ENCODE measurements around the gene COL16A1. TPM values are rescaled to one million over a fixed set of nuclear protein-coding genes. Genes with fewer than 3 reads are reported as not detected.

COL16A1 gene
- total and polyA plus RNA-seq, 2 of the 13 experiments (the other 11 are each of a cell fraction or from before 2014, with no cell fraction given), result 4.3 to 12.2 TPM

- no TSS peak for BruUV-seq (replicated peaks)
- 80% methylated on average over 7 of the region's 11 CpGs for WGBS (ENCODE audit: low lambda C conversion rate)
These were observed 35.4 kb downstream of the COL16A1 start for GRCh38 chr1:31668303-31668883.

More at GRCh38 chr1:31668303-31668883, 35.4 kb downstream of the COL16A1 start:
- Histone ChIP-seq H3K9ac (ENCODE audit: insufficient read depth, low read depth, low read length) (no peak overlapping the region), H3K27me3 (ENCODE audit: control insufficient read depth in 1 of 2, insufficient read depth in 2 of 2, low read length in 2 of 2) (no peaks in the 10 kb centered on the region), H3K4me3 (replicated peaks in 1 of 3; ENCODE audit: insufficient read depth in 1 of 3, low read depth in 2 of 3, low read length in 3 of 3) (no peak overlapping the region), H3K4me2 (ENCODE audit: low read depth, low read length) (no peak overlapping the region), H2AFZ (ENCODE audit: low read length) (no peak overlapping the region), H3K4me1 (ENCODE audit: insufficient read depth, low read length) (peaks cover 10% of the 10 kb centered on the region), H3K9me3 (ENCODE audit: low read length) (no peaks in the 10 kb centered on the region), H4K20me1 (ENCODE audit: insufficient read depth, low read length) (no peaks in the 10 kb centered on the region), H3K36me3 (replicated peaks in 1 of 2; ENCODE audit: control insufficient read depth in 1 of 2, insufficient read depth in 2 of 2, low read length in 2 of 2) (no peaks in the 10 kb centered on the region), H3K27ac (ENCODE audit: extremely low read length, insufficient read depth, low read length) (no peak overlapping the region), H3K79me2 (ENCODE audit: insufficient read depth, low read length) (no peaks in the 10 kb centered on the region)
- ATAC-seq, result no peak
- in situ Hi-C loops (cut with HindIII; ENCODE audit: extremely low pct_ligation_motif_present, low pct_unique_long_range_greater_than_20kb) (loop anchor here (5.0 kb wide), 2 partner anchors 34 to 119 kb away; partner anchors contain the start of gene COL16A1), intact Hi-C loops (cut with micrococcal nuclease; ENCODE audit: unreplicated experiment) (no loop called here)
- no peak for DNase-seq (ENCODE audit: low spot score)
- POLR2A ChIA-PET, result no interaction called here
- CTCF ChIA-PET (ENCODE audit: low intra/inter-chr PET ratio, low total read pairs), result no interaction called here
- TF ChIP-seq PHF20 (CRISPR knock-in tag; IDR thresholded peaks at IDR 0.05) (no peak), HOXD1 (CRISPR knock-in tag; IDR thresholded peaks at IDR 0.05) (no peak), NFIB (CRISPR knock-in tag; IDR thresholded peaks at IDR 0.05; ENCODE audit: borderline replicate concordance) (no peak), WIZ (CRISPR knock-in tag; IDR thresholded peaks at IDR 0.05) (no peak), ZNF292 (CRISPR knock-in tag; IDR thresholded peaks at IDR 0.05; ENCODE audit: borderline replicate concordance, low read depth) (no peak), JDP2 (CRISPR knock-in tag; IDR thresholded peaks at IDR 0.05; ENCODE audit: borderline replicate concordance) (no peak), MED13 (CRISPR knock-in tag; IDR thresholded peaks at IDR 0.05) (no peak), UBTF (CRISPR knock-in tag; IDR thresholded peaks at IDR 0.05) (no peak), ZNF496 (CRISPR knock-in tag; IDR thresholded peaks at IDR 0.05; ENCODE audit: insufficient replicate concordance) (no peak), FOXJ3 (CRISPR knock-in tag; IDR thresholded peaks at IDR 0.05; ENCODE audit: borderline replicate concordance) (no peak), ZNF441 (CRISPR knock-in tag; IDR thresholded peaks at IDR 0.05; ENCODE audit: borderline replicate concordance) (no peak), ZNF253 (CRISPR knock-in tag; IDR thresholded peaks at IDR 0.05; ENCODE audit: borderline replicate concordance) (no peak), ZMAT5 (CRISPR knock-in tag; IDR thresholded peaks at IDR 0.05; ENCODE audit: borderline replicate concordance, low read depth) (no peak), KLF16 (CRISPR knock-in tag; IDR thresholded peaks at IDR 0.05) (no peak), ZNF143 (CRISPR knock-in tag; IDR thresholded peaks at IDR 0.05) (no peak), ATF6 (CRISPR knock-in tag; conservative IDR thresholded peaks at IDR 0.05) (no peak), ZNF850 (CRISPR knock-in tag; conservative IDR thresholded peaks at IDR 0.05) (no peak), ZIK1 (CRISPR knock-in tag; IDR thresholded peaks at IDR 0.05; ENCODE audit: borderline replicate concordance, low read depth) (no peak), ZNF570 (CRISPR knock-in tag; IDR thresholded peaks at IDR 0.05; ENCODE audit: borderline replicate concordance) (no peak)
- TF ChIP-seq, protein P1, sequence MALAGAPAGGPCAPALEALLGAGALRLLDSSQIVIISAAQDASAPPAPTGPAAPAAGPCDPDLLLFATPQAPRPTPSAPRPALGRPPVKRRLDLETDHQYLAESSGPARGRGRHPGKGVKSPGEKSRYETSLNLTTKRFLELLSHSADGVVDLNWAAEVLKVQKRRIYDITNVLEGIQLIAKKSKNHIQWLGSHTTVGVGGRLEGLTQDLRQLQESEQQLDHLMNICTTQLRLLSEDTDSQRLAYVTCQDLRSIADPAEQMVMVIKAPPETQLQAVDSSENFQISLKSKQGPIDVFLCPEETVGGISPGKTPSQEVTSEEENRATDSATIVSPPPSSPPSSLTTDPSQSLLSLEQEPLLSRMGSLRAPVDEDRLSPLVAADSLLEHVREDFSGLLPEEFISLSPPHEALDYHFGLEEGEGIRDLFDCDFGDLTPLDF (CRISPR knock-in tag; IDR thresholded peaks at IDR 0.05), result no peak
- FAIRE-seq, result no peak
